CD4-positive, alpha-beta T cell treated with Interleukin-21 for 1 hour (primary cell): ENCODE measurements around the gene DNM1L.

ENCODE experiments used
- DNase-seq: peaks from one replicate; pipeline ENCODE4 v3.0.0-alpha.2; 2020

DNM1L gene

GRCh38 chr12:32757157-32757556 is 78.1 kb downstream of the DNM1L start:
- no peak for DNase-seq

- no peak for DNase-seq
These were observed 82.6 kb downstream of the DNM1L start for GRCh38 chr12:32761716-32762115.

GRCh38 chr12:32765906-32766305 is 86.8 kb downstream of the DNM1L start:
- no peak for DNase-seq

- no peak for DNase-seq
These were observed 89.4 kb downstream of the DNM1L start for GRCh38 chr12:32768518-32768917.

GRCh38 chr12:32770141-32770540 is 91.0 kb downstream of the DNM1L start:
- no peak for DNase-seq

GRCh38 chr12:32773691-32774090 is 94.6 kb downstream of the DNM1L start:
- DNase-seq = no peak

GRCh38 chr12:32776258-32776657 is 97.2 kb downstream of the DNM1L start:
- no peak for DNase-seq

- no peak for DNase-seq
These were observed 98.1 kb downstream of the DNM1L start for GRCh38 chr12:32777159-32777558.

- DNase-seq = no peak
These were observed 98.6 kb downstream of the DNM1L start for GRCh38 chr12:32777691-32778175.

- DNase-seq = no peak
These were observed 101.0 kb downstream of the DNM1L start for GRCh38 chr12:32780071-32780470.

- DNase-seq = no peak
These were observed 103.9 kb downstream of the DNM1L start for GRCh38 chr12:32783029-32783428.

GRCh38 chr12:32785557-32785956 is 106.5 kb downstream of the DNM1L start:
- DNase-seq = no peak

- DNase-seq = no peak
These were observed 109.3 kb downstream of the DNM1L start for GRCh38 chr12:32788405-32788804.

- DNase-seq = no peak
These were observed 110.3 kb downstream of the DNM1L start for GRCh38 chr12:32789446-32789845.

- no peak for DNase-seq
These were observed 110.8 kb downstream of the DNM1L start for GRCh38 chr12:32789916-32790315.

- DNase-seq = no peak
These were observed 115.2 kb downstream of the DNM1L start for GRCh38 chr12:32794281-32794680.
